Measurements from ENCODE around the gene ACADSB. TPM values are rescaled to one million over a fixed set of nuclear protein-coding genes. Genes with fewer than 3 reads are reported as not detected.

Gene ACADSB
- total and polyA plus RNA-seq, 2 experiments from 2014 or later: 3.7 to 6.5 TPM

DNA sequence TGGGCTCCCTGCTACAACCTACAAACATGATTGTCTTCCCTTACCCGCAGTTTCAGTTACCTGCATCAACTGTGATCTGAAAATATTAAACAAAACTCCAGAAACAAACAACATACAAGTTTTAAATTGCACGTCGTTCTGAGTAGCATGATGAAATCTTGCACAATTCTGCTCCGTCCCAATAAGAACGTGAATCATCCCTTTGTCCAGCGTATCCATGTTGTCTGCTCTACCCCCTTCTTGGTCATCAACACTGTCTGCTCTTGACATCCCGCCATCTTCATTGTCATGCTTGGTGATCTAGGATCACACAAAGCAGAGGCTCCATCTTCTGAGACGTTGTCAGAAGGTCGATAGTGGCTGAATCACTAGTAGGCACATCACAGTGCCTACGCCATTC, 53.9 kb downstream of the ACADSB start:
- Histone ChIP-seq H3K79me2 (replicated peaks; ENCODE audit: insufficient read depth) (no peaks in the 10 kb centered on the region), H3K27me3 (ENCODE audit: insufficient read depth) (no peaks in the 10 kb centered on the region)
- peaks cover 3% of the 10 kb centered on the region for H3K27me3 Mint-ChIP-seq (ENCODE audit: insufficient read depth, low read depth, poor library complexity)

DNA sequence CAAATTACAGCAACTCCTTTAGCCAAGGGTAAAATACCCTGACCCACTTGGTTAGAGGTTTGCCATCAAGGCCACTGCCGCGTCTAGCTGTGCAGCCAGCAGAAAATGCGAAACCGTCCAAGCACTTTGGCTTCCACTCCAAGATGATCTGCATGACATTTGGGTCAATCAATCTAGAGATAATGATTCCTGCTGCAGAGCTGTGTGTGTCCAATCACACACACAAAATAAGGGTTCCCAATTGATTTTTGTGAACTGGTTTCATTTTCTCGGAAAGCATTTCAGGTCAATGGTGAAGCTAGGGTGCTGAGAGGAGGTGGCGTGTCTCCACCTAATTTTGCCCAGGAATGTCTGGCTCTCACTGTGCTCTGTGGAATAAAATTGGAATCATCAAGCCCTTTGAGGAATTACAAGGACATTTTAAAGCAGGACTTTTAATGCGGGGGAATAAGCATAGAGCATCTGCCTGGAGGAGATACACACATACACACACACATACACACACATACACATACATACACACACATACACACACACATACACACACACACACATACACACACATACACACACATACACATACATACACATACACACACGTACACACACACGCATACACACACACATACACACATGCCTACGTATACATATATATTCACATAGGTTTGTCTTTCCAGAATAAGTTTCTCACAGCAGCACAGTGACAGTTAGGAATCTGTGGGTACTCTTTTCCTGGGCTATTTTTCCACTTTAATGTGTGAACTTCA, 59.5 kb downstream of the ACADSB start:
- no peak for TF ChIP-seq STAT1 (IDR thresholded peaks at IDR 0.05; ENCODE audit: unreplicated experiment)
- TF ChIP-seq, protein P1, sequence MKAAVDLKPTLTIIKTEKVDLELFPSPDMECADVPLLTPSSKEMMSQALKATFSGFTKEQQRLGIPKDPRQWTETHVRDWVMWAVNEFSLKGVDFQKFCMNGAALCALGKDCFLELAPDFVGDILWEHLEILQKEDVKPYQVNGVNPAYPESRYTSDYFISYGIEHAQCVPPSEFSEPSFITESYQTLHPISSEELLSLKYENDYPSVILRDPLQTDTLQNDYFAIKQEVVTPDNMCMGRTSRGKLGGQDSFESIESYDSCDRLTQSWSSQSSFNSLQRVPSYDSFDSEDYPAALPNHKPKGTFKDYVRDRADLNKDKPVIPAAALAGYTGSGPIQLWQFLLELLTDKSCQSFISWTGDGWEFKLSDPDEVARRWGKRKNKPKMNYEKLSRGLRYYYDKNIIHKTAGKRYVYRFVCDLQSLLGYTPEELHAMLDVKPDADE (IDR thresholded peaks at IDR 0.05): no peak
- TF ChIP-seq ZNF114 (CRISPR knock-in tag; IDR thresholded peaks at IDR 0.05): no peak
- no peak for TF ChIP-seq CREB1 (CRISPR knock-in tag; IDR thresholded peaks at IDR 0.05; ENCODE audit: low read depth)
- no peak for TF ChIP-seq EZH2 (IDR thresholded peaks at IDR 0.05; ENCODE audit: low read depth, unreplicated experiment)
- TF ChIP-seq, protein P2, sequence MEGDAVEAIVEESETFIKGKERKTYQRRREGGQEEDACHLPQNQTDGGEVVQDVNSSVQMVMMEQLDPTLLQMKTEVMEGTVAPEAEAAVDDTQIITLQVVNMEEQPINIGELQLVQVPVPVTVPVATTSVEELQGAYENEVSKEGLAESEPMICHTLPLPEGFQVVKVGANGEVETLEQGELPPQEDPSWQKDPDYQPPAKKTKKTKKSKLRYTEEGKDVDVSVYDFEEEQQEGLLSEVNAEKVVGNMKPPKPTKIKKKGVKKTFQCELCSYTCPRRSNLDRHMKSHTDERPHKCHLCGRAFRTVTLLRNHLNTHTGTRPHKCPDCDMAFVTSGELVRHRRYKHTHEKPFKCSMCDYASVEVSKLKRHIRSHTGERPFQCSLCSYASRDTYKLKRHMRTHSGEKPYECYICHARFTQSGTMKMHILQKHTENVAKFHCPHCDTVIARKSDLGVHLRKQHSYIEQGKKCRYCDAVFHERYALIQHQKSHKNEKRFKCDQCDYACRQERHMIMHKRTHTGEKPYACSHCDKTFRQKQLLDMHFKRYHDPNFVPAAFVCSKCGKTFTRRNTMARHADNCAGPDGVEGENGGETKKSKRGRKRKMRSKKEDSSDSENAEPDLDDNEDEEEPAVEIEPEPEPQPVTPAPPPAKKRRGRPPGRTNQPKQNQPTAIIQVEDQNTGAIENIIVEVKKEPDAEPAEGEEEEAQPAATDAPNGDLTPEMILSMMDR (conservative IDR thresholded peaks at IDR 0.05; ENCODE audit: low read depth in 2 of 2): no peak
- no peaks in the 10 kb centered on the region for H3K36me3 Mint-ChIP-seq (ENCODE audit: low read depth)
- H3K79me2 ChIP-seq (replicated peaks; ENCODE audit: insufficient read depth): no peaks in the 10 kb centered on the region
- H3K4me3 Mint-ChIP-seq: no peak overlapping the region
- no peaks in the 10 kb centered on the region for H3K36me3 ChIP-seq (ENCODE audit: insufficient read depth)
- H3K27ac ChIP-seq (ENCODE audit: low read depth): no peak overlapping the region
- H3K27me3 Mint-ChIP-seq (ENCODE audit: insufficient read depth, low read depth, poor library complexity): no peaks in the 10 kb centered on the region
- DNase-seq (ENCODE audit: low spot score) (no peak), ATAC-seq (no peak)
- no peak overlapping the region for H3K27ac Mint-ChIP-seq
- no peaks in the 10 kb centered on the region for H4K20me1 ChIP-seq (replicated peaks; ENCODE audit: insufficient read depth)
- H3K4me1 Mint-ChIP-seq: peaks cover 9% of the 10 kb centered on the region; the same call in 2 of the 3 replicates
- no peak overlapping the region for H3K4me2 ChIP-seq
- peaks cover 12% of the 10 kb centered on the region for H3K4me1 ChIP-seq (ENCODE audit: insufficient read depth)
- no peaks in the 10 kb centered on the region for H3K27me3 ChIP-seq (ENCODE audit: insufficient read depth)
- H3K9me3 Mint-ChIP-seq: no peaks in the 10 kb centered on the region
- H2AFZ ChIP-seq: no peak overlapping the region
- no peak overlapping the region for H3K4me3 ChIP-seq
- peaks cover 11% of the 10 kb centered on the region; the same call in 1 of the 2 replicates for H3K9me2 ChIP-seq (ENCODE audit: insufficient read depth)
- no peaks in the 10 kb centered on the region for H3F3A ChIP-seq (replicated peaks; ENCODE audit: low read depth)

More for the DNA sequence above, 53.9 kb downstream of the ACADSB start:
- Mint-ChIP-seq H3K4me3 (no peak overlapping the region), H3K27ac (no peak overlapping the region), H3K9me3 (no peaks in the 10 kb centered on the region), H3K36me3 (ENCODE audit: low read depth) (no peaks in the 10 kb centered on the region), H3K4me1 (no peaks in the 10 kb centered on the region)
- Histone ChIP-seq H4K20me1 (replicated peaks; ENCODE audit: insufficient read depth) (no peaks in the 10 kb centered on the region), H3K27ac (ENCODE audit: low read depth) (no peak overlapping the region), H3K4me3 (no peak overlapping the region), H3K9me2 (ENCODE audit: insufficient read depth) (peaks cover 11% of the 10 kb centered on the region; the same call in 1 of the 2 replicates), H3K4me2 (no peak overlapping the region), H3K4me1 (ENCODE audit: insufficient read depth) (no peaks in the 10 kb centered on the region), H3K36me3 (ENCODE audit: insufficient read depth) (no peaks in the 10 kb centered on the region), H2AFZ (peak overlapping the region; percentile 52; the same call in 1 of the 2 replicates), H3F3A (replicated peaks; ENCODE audit: low read depth) (no peaks in the 10 kb centered on the region)
- no peak for TF ChIP-seq JUNB (IDR thresholded peaks at IDR 0.05; ENCODE audit: unreplicated experiment)
- no peak for DNase-seq (ENCODE audit: low spot score)
- ATAC-seq: no peak
